ENCODE data around the gene ATXN2. TPM values are rescaled to one million over a fixed set of nuclear protein-coding genes. Genes with fewer than 3 reads are reported as not detected.

Gene ATXN2
- total RNA-seq, 1 donor from 2014 or later = 70.3 TPM

- intact Hi-C loops (cut with DNase I) = no loop called here
- Histone ChIP-seq H3K27ac (no peak overlapping the region), H3K27me3 (ENCODE audit: low read depth) (no peaks in the 10 kb centered on the region), H3K9me3 (no peaks in the 10 kb centered on the region), H3K4me3 (no peak overlapping the region), H3K4me1 (peaks cover 13% of the 10 kb centered on the region), H3K36me3 (no peaks in the 10 kb centered on the region)
- ATAC-seq (no peak), DNase-seq (no peak)
- no peak for TF ChIP-seq CTCF (IDR thresholded peaks at IDR 0.05)
Observed at GRCh38 chr12:111580737-111581136, 18.4 kb downstream of the ATXN2 start.

GRCh38 chr12:111580119-111580425 lies 19.0 kb downstream of the ATXN2 start:
- DNase-seq = no peak
- no peak overlapping the region for H3K27ac ChIP-seq
- no peak for ATAC-seq
- no peak overlapping the region for H3K4me3 ChIP-seq
- H3K36me3 ChIP-seq = no peaks in the 10 kb centered on the region
- no peaks in the 10 kb centered on the region for H3K9me3 ChIP-seq
- intact Hi-C loops (cut with DNase I) = no loop called here
- H3K4me1 ChIP-seq = peaks cover 13% of the 10 kb centered on the region
- no peaks in the 10 kb centered on the region for H3K27me3 ChIP-seq (ENCODE audit: low read depth)
- TF ChIP-seq CTCF (IDR thresholded peaks at IDR 0.05) = no peak

GRCh38 chr12:111578971-111579340 lies 20.2 kb downstream of the ATXN2 start:
- H3K4me3 ChIP-seq = no peak overlapping the region
- no peak for ATAC-seq
- H3K9me3 ChIP-seq = no peaks in the 10 kb centered on the region
- no peaks in the 10 kb centered on the region for H3K36me3 ChIP-seq
- intact Hi-C loops (cut with DNase I) = no loop called here
- TF ChIP-seq CTCF (IDR thresholded peaks at IDR 0.05) = no peak
- no peaks in the 10 kb centered on the region for H3K27me3 ChIP-seq (ENCODE audit: low read depth)
- H3K27ac ChIP-seq = no peak overlapping the region
- H3K4me1 ChIP-seq = peaks cover 22% of the 10 kb centered on the region
- DNase-seq = no peak

GRCh38 chr12:111578276-111578970 lies 20.7 kb downstream of the ATXN2 start:
- no peaks in the 10 kb centered on the region for H3K36me3 ChIP-seq
- no peak overlapping the region for H3K27ac ChIP-seq
- H3K4me1 ChIP-seq = peaks cover 23% of the 10 kb centered on the region
- ATAC-seq (peak in 1 of 2 donors; percentile 47), DNase-seq (no peak)
- no peaks in the 10 kb centered on the region for H3K9me3 ChIP-seq
- intact Hi-C loops (cut with DNase I) = no loop called here
- TF ChIP-seq CTCF (IDR thresholded peaks at IDR 0.05) = no peak
- no peaks in the 10 kb centered on the region for H3K27me3 ChIP-seq (ENCODE audit: low read depth)
- no peak overlapping the region for H3K4me3 ChIP-seq

- Histone ChIP-seq H3K36me3 (no peaks in the 10 kb centered on the region), H3K9me3 (no peaks in the 10 kb centered on the region), H3K27ac (no peak overlapping the region), H3K27me3 (ENCODE audit: low read depth) (no peaks in the 10 kb centered on the region), H3K4me1 (peaks cover 33% of the 10 kb centered on the region), H3K4me3 (no peak overlapping the region)
- intact Hi-C loops (cut with DNase I) = no loop called here
- TF ChIP-seq CTCF (IDR thresholded peaks at IDR 0.05) = no peak
- DNase-seq (no peak), ATAC-seq (peak; percentile 58 to 63)
Observed at GRCh38 chr12:111574797-111575443, 24.2 kb downstream of the ATXN2 start.
